ENCODE measurements around the gene CDK8. TPM values are rescaled to one million over a fixed set of nuclear protein-coding genes. Genes with fewer than 3 reads are reported as not detected.

CDK8 gene
- total RNA-seq, 1 experiment from 2014 or later: 35.1 TPM

GRCh38 chr13:26380930-26381329 lies 127.0 kb downstream of the CDK8 start:
- Histone ChIP-seq H3K4me1 (0 out of 2 replicates have a peak, but pooled peaks cover 4% of the 10 kb centered on the region), H3K36me3 (ENCODE audit: control insufficient read depth, insufficient read depth, low read length) (no peaks in the 10 kb centered on the region), H3K9me3 (no peaks in the 10 kb centered on the region), H3K27me3 (replicated peaks; ENCODE audit: control insufficient read depth, insufficient read depth, low read length) (no peaks in the 10 kb centered on the region), H3K4me3 (ENCODE audit: low read depth, low read length) (no peak overlapping the region)
- no peak overlapping the region for H3K27ac Mint-ChIP-seq (ENCODE audit: unreplicated experiment)
- ChIA-PET CTCF (no interaction called here), POLR2A (no interaction called here)
- no peaks in the 10 kb centered on the region for H3K27me3 Mint-ChIP-seq (ENCODE audit: insufficient read depth, unreplicated experiment)
- no TSS peak for BruUV-seq (replicated peaks)
- H3K9me3 Mint-ChIP-seq (ENCODE audit: unreplicated experiment): no peaks in the 10 kb centered on the region
- no peak for DNase-seq
- intact Hi-C loops (cut with micrococcal nuclease; ENCODE audit: unreplicated experiment): no loop called here
- no peak overlapping the region for H3K4me3 Mint-ChIP-seq (ENCODE audit: unreplicated experiment)
- H3K36me3 Mint-ChIP-seq (ENCODE audit: insufficient read depth, unreplicated experiment): peaks cover 12% of the 10 kb centered on the region
- no peak for TF ChIP-seq CTCF (IDR thresholded peaks at IDR 0.05; ENCODE audit: insufficient read depth in 1 of 2, low read depth in 1 of 2, low read length in 1 of 2, severe bottlenecking in 1 of 2, unreplicated experiment in 1 of 2)
- no peaks in the 10 kb centered on the region for H3K4me1 Mint-ChIP-seq (ENCODE audit: low read depth, unreplicated experiment)

GRCh38 chr13:26382366-26382765 lies 128.4 kb downstream of the CDK8 start:
- H3K4me3 ChIP-seq (ENCODE audit: low read depth, low read length): no peak overlapping the region
- no peak for TF ChIP-seq CTCF (IDR thresholded peaks at IDR 0.05; ENCODE audit: insufficient read depth in 1 of 2, low read depth in 1 of 2, low read length in 1 of 2, severe bottlenecking in 1 of 2, unreplicated experiment in 1 of 2)
- no peak overlapping the region for H3K4me3 Mint-ChIP-seq (ENCODE audit: unreplicated experiment)
- DNase-seq: no peak
- H3K27me3 ChIP-seq (replicated peaks; ENCODE audit: control insufficient read depth, insufficient read depth, low read length): no peaks in the 10 kb centered on the region
- no peaks in the 10 kb centered on the region for H3K4me1 ChIP-seq
- intact Hi-C loops (cut with micrococcal nuclease; ENCODE audit: unreplicated experiment): no loop called here
- no peaks in the 10 kb centered on the region for H3K9me3 Mint-ChIP-seq (ENCODE audit: unreplicated experiment)
- H3K9me3 ChIP-seq: no peaks in the 10 kb centered on the region
- no peaks in the 10 kb centered on the region for H3K4me1 Mint-ChIP-seq (ENCODE audit: low read depth, unreplicated experiment)
- H3K36me3 Mint-ChIP-seq (ENCODE audit: insufficient read depth, unreplicated experiment): peaks cover 19% of the 10 kb centered on the region
- POLR2A ChIA-PET: no interaction called here
- H3K27ac Mint-ChIP-seq (ENCODE audit: unreplicated experiment): no peak overlapping the region
- H3K36me3 ChIP-seq (ENCODE audit: control insufficient read depth, insufficient read depth, low read length): no peaks in the 10 kb centered on the region
- BruUV-seq (replicated peaks): no TSS peak
- H3K27me3 Mint-ChIP-seq (ENCODE audit: insufficient read depth, unreplicated experiment): no peaks in the 10 kb centered on the region
- CTCF ChIA-PET: no interaction called here

GRCh38 chr13:26382835-26383234 lies 128.9 kb downstream of the CDK8 start:
- ChIA-PET POLR2A (no interaction called here), CTCF (no interaction called here)
- peaks cover 19% of the 10 kb centered on the region for H3K36me3 Mint-ChIP-seq (ENCODE audit: insufficient read depth, unreplicated experiment)
- no peaks in the 10 kb centered on the region for H3K4me1 Mint-ChIP-seq (ENCODE audit: low read depth, unreplicated experiment)
- H3K4me3 ChIP-seq (ENCODE audit: low read depth, low read length): no peak overlapping the region
- DNase-seq: no peak
- no peak overlapping the region for H3K4me3 Mint-ChIP-seq (ENCODE audit: unreplicated experiment)
- H3K27ac Mint-ChIP-seq (ENCODE audit: unreplicated experiment): no peak overlapping the region
- no peaks in the 10 kb centered on the region for H3K4me1 ChIP-seq
- H3K36me3 ChIP-seq (ENCODE audit: control insufficient read depth, insufficient read depth, low read length): no peaks in the 10 kb centered on the region
- TF ChIP-seq CTCF (IDR thresholded peaks at IDR 0.05; ENCODE audit: insufficient read depth in 1 of 2, low read depth in 1 of 2, low read length in 1 of 2, severe bottlenecking in 1 of 2, unreplicated experiment in 1 of 2): no peak
- H3K9me3 ChIP-seq: no peaks in the 10 kb centered on the region
- no peaks in the 10 kb centered on the region for H3K27me3 Mint-ChIP-seq (ENCODE audit: insufficient read depth, unreplicated experiment)
- no peaks in the 10 kb centered on the region for H3K9me3 Mint-ChIP-seq (ENCODE audit: unreplicated experiment)
- intact Hi-C loops (cut with micrococcal nuclease; ENCODE audit: unreplicated experiment): no loop called here
- BruUV-seq (replicated peaks): no TSS peak
- no peaks in the 10 kb centered on the region for H3K27me3 ChIP-seq (replicated peaks; ENCODE audit: control insufficient read depth, insufficient read depth, low read length)
